HCT116 (cell line): ENCODE measurements around the gene GAS2L2. TPM values are rescaled to one million over a fixed set of nuclear protein-coding genes. Genes with fewer than 3 reads are reported as not detected.

Experiments used
- ATAC-seq: fragments of 200-7000 bp; cut with Tn5 transposase; 2 replicates; pipeline ENCODE4 v1.9.1; 2020; ENCODE audit warnings: mild to moderate bottlenecking, moderate library complexity
- BruUV-seq: library from RNA; stranded (reverse); fragments of 400-500 nt; replicated peaks from 2 replicates; lab custom pipeline; 2021; lab: Mats Ljungman, UMichigan
- CTCF ChIA-PET: fragments of 300-600 bp; sonication (Branson Sonifier 250); formaldehyde crosslinking; loops from one replicate; lab custom pipeline; 2021; ENCODE audit warnings: antibody characterized with exemption; lab: Charles Lee
- POLR2A ChIA-PET: fragments of 300-600, 350-600 bp; sonication (Branson Sonifier 250); formaldehyde crosslinking; loops from one replicate; lab custom pipeline; 2021; ENCODE audit warnings: antibody characterized with exemption; lab: Charles Lee
- RAD21 ChIA-PET, 2 experiments: fragments of 300-600 bp; sonication (Branson Sonifier 250); formaldehyde crosslinking; loops; one replicate each; lab custom pipeline; 2023; ENCODE audit warnings: low total read pairs in 2 of 2; ENCODE audit not compliant: uncharacterized antibody in 2 of 2, unreplicated experiment in 2 of 2, low non-redundant PET in 1 of 2; lab: Charles Lee
- DNase-seq: peaks from one replicate; pipeline ENCODE4 v3.0.0-alpha.2; 2010; ENCODE audit warnings: low read depth, low spot score
- H2AFZ ChIP-seq: fragments of 200-600 bp; shearing (Covaris generic), sonication (generic); 2 replicates; pipeline ENCODE4 v1.6.1; 2017; ENCODE audit warnings: low read depth, mixed run types, mixed read lengths, antibody characterized with exemption, low read length; ENCODE audit not compliant: poor library complexity, severe bottlenecking
- H3K27ac ChIP-seq: 2 replicates; pipeline ENCODE4 v1.5.1; 2012; ENCODE audit warnings: low read depth, low read length
- H3K27me3 ChIP-seq: fragments of 200-600 bp; sonication (generic); 2 replicates; pipeline ENCODE4 v1.6.1; 2016; ENCODE audit warnings: mixed run types, low read length, mixed read lengths; ENCODE audit not compliant: insufficient read depth
- H3K36me3 ChIP-seq, 2 experiments: fragments of 200-500 bp in 1 of 2; fragments of 200-600 bp in 1 of 2; sonication (Bioruptor generic) in 1 of 2; sonication (generic) in 1 of 2; 2 replicates each; pipeline versions ENCODE4 v1.5.1 to v1.6.1; 2014 to 2016; ENCODE audit warnings: low read length in 2 of 2, inconsistent platforms in 1 of 2, mixed read lengths in 1 of 2, mixed run types in 1 of 2; ENCODE audit not compliant: insufficient read depth in 2 of 2, control insufficient read depth in 1 of 2
- H3K4me1 ChIP-seq, 2 experiments: fragments of 200-600 bp in 1 of 2; sonication (generic) in 1 of 2; 2 replicates each; pipeline versions ENCODE4 v1.5.1 to v1.6.1; 2012 to 2017; ENCODE audit warnings: low read length in 2 of 2, inconsistent platforms in 1 of 2, mild to moderate bottlenecking in 1 of 2, mixed read lengths in 1 of 2, mixed run types in 1 of 2, moderate library complexity in 1 of 2; ENCODE audit not compliant: insufficient read depth in 2 of 2, control insufficient read depth in 1 of 2
- H3K4me2 ChIP-seq: fragments of 200-600 bp; sonication (generic); 2 replicates; pipeline ENCODE4 v1.6.1; 2017; ENCODE audit warnings: mixed run types, low read length, mixed read lengths
- H3K4me3 ChIP-seq, 2 experiments: fragments of 200-600 bp in 1 of 2; sonication (generic) in 1 of 2; replicated peaks in 1 of 2; 2 replicates each; pipeline ENCODE4 v1.5.1; 2011 to 2016; ENCODE audit warnings: low read length in 2 of 2, control low read depth in 1 of 2, low read depth in 1 of 2, mild to moderate bottlenecking in 1 of 2, mixed read lengths in 1 of 2, mixed run types in 1 of 2
- H3K79me2 ChIP-seq: fragments of 200-600 bp; sonication (generic); 2 replicates; pipeline ENCODE4 v1.6.1; 2017; ENCODE audit warnings: mild to moderate bottlenecking, mixed run types, low read length, moderate library complexity, mixed read lengths; ENCODE audit not compliant: insufficient read depth
- H3K9ac ChIP-seq: fragments of 200-600 bp; sonication (generic); 2 replicates; pipeline ENCODE4 v1.6.1; 2016; ENCODE audit warnings: low read length, mixed read lengths
- H3K9me2 ChIP-seq: fragments of 200-600 bp; sonication (generic), shearing (Covaris generic); 2 replicates; pipeline ENCODE4 v1.6.1; 2017; ENCODE audit warnings: mixed run types, mild to moderate bottlenecking, moderate library complexity; ENCODE audit not compliant: insufficient read depth
- H3K9me3 ChIP-seq, 2 experiments: fragments of 200-500 bp in 1 of 2; fragments of 200-600 bp in 1 of 2; sonication (Bioruptor generic) in 1 of 2; sonication (generic) in 1 of 2; 2 replicates each; pipeline ENCODE4 v1.6.1; 2014 to 2017; ENCODE audit warnings: low read length in 2 of 2, mixed read lengths in 2 of 2, inconsistent platforms in 1 of 2, low read depth in 1 of 2, mild to moderate bottlenecking in 1 of 2, mixed run types in 1 of 2, moderate library complexity in 1 of 2; ENCODE audit not compliant: control insufficient read depth in 1 of 2, insufficient read depth in 1 of 2
- H4K20me1 ChIP-seq: fragments of 200-600 bp; sonication (generic), shearing (Covaris generic); 2 replicates; pipeline ENCODE4 v1.6.1; 2017; ENCODE audit warnings: mixed run types, mild to moderate bottlenecking, moderate library complexity; ENCODE audit not compliant: insufficient read depth
- CEBPB ChIP-seq: IDR thresholded peaks from 2 replicates; pipeline ENCODE4 v1.6.1; 2012; ENCODE audit warnings: low read depth
- EZH2 ChIP-seq: fragments of 200-600 bp; sonication (generic); IDR thresholded peaks from 2 replicates; pipeline ENCODE4 v1.6.1; 2017; ENCODE audit warnings: antibody characterized with exemption, mixed run types
- EZH2phosphoT487 ChIP-seq: fragments of 200-600 bp; IDR thresholded peaks from 2 replicates; pipeline ENCODE4 v1.6.1; 2018; ENCODE audit warnings: antibody characterized with exemption, borderline replicate concordance
- FOSL1 ChIP-seq: IDR thresholded peaks from 2 replicates; pipeline ENCODE4 v1.6.1; 2012; ENCODE audit warnings: low read depth
- JUND ChIP-seq: IDR thresholded peaks from 2 replicates; pipeline ENCODE4 v1.6.1; 2012
- POLR2AphosphoS5 ChIP-seq: IDR thresholded peaks from 2 replicates; pipeline ENCODE4 v1.6.1; 2011; ENCODE audit warnings: mild to moderate bottlenecking, low read depth, low read length, moderate library complexity
- RAD21 ChIP-seq: IDR thresholded peaks from 2 replicates; pipeline ENCODE4 v1.6.1; 2012; ENCODE audit warnings: low read depth, mild to moderate bottlenecking
- SIN3A ChIP-seq: IDR thresholded peaks from 2 replicates; pipeline ENCODE4 v1.6.1; 2012; ENCODE audit warnings: low read depth
- SP1 ChIP-seq: IDR thresholded peaks from 2 replicates; pipeline ENCODE4 v1.6.1; 2012; ENCODE audit warnings: low read depth
- SRF ChIP-seq: IDR thresholded peaks from 2 replicates; pipeline ENCODE4 v1.6.1; 2012; ENCODE audit warnings: low read depth
- TCF7L2 ChIP-seq: IDR thresholded peaks from 2 replicates; pipeline ENCODE4 v1.7.0; 2011; ENCODE audit warnings: borderline replicate concordance, inconsistent platforms; ENCODE audit not compliant: insufficient read depth, insufficient read length; ENCODE audit errors: extremely low read depth
- YY1 ChIP-seq: IDR thresholded peaks from 2 replicates; pipeline ENCODE4 v1.6.1; 2011; ENCODE audit warnings: low read length, low read depth, moderate library complexity, mild to moderate bottlenecking; ENCODE audit not compliant: insufficient replicate concordance; ENCODE audit errors: extremely low read depth
- ZFX ChIP-seq: fragments of 450-650 bp; IDR thresholded peaks from 2 replicates; pipeline ENCODE4 v1.6.1; 2017
- ZNF274 ChIP-seq: fragments of 200-500 bp; sonication (Bioruptor generic); IDR thresholded peaks from 2 replicates; pipeline ENCODE4 v1.6.1; 2014; ENCODE audit warnings: mild to moderate bottlenecking, low read depth, low read length, inconsistent platforms
- intact Hi-C: fragments of 100-400 bp; cut with micrococcal nuclease; formaldehyde crosslinking; loops from 2 replicates; pipeline ENCODE4 v1.10.0; 2022
- total RNA-seq: library from RNA; stranded (reverse); gene quantifications from one replicate; pipeline ENCODE4 v1.2.1, GENCODE V29; 2021; ENCODE audit not compliant: unreplicated experiment
- TF ChIP-seq, protein P1 (sequence below): IDR thresholded peaks from 2 replicates; pipeline ENCODE4 v1.6.1; 2012
- TF ChIP-seq, protein P2 (sequence below): IDR thresholded peaks from 2 replicates; pipeline ENCODE4 v1.6.1; 2012
- TF ChIP-seq, protein P3 (sequence below): IDR thresholded peaks from 2 replicates; pipeline ENCODE4 v1.6.1; 2012; ENCODE audit warnings: low read depth
- TF ChIP-seq, protein P4 (sequence below): IDR thresholded peaks from 2 replicates; pipeline ENCODE4 v1.6.1; 2011; ENCODE audit warnings: mild to moderate bottlenecking, low read length, moderate library complexity; ENCODE audit not compliant: insufficient replicate concordance; ENCODE audit errors: extremely low read depth

Gene GAS2L2
- total RNA-seq, 1 experiment from 2014 or later, result not detected

DNA sequence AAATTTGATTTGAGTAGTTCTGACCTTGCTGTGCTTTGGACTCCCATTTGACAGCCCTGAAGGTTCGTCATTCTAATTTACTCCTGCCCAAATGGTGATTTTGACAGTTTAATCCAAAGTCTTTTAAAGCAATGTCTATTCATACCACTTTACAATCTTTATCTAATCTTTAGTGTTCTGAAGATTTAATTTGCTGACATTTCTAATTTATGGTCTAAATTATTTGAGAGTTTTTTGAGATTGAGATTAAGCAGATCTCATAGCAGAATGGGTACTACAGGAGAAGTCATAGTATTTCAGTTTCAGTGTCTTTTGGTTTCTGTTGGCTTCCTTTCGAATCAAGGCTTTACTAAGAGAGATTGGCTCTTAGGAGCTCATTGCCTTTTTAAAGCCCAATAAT, 54.2 kb downstream of the GAS2L2 start:
- Histone ChIP-seq H3K9ac (no peak overlapping the region), H3K9me3 (no peaks in the 10 kb centered on the region), H3K9me2 (no peaks in the 10 kb centered on the region), H3K36me3 (peaks cover 12 to 19% of the 10 kb centered on the region in 2 experiments; a peak in 2 of 4 replicates), H3K4me2 (no peak overlapping the region), H3K4me1 (no peaks in the 10 kb centered on the region), H4K20me1 (no peaks in the 10 kb centered on the region), H3K27me3 (no peaks in the 10 kb centered on the region), H3K27ac (no peak overlapping the region), H2AFZ (no peak overlapping the region), H3K4me3 (no peak overlapping the region), H3K79me2 (peaks cover 15% of the 10 kb centered on the region; the same call in 1 of the 2 replicates)
- no TSS peak for BruUV-seq
- DNase-seq (no peak), ATAC-seq (no peak)
- CTCF ChIA-PET, result no interaction called here
- intact Hi-C loops, result no loop called here
- RAD21 ChIA-PET, result no interaction called here
- no peak for TF ChIP-seq TCF7L2
- no peak for TF ChIP-seq SP1
- TF ChIP-seq, protein P1, sequence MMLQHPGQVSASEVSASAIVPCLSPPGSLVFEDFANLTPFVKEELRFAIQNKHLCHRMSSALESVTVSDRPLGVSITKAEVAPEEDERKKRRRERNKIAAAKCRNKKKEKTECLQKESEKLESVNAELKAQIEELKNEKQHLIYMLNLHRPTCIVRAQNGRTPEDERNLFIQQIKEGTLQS, result no peak
- TF ChIP-seq, protein P2, sequence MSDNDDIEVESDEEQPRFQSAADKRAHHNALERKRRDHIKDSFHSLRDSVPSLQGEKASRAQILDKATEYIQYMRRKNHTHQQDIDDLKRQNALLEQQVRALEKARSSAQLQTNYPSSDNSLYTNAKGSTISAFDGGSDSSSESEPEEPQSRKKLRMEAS, result no peak
- no peak for TF ChIP-seq FOSL1
- TF ChIP-seq YY1, result no peak
- no peak for TF ChIP-seq SRF
- no peak for TF ChIP-seq CEBPB
- no peak for TF ChIP-seq SIN3A
- TF ChIP-seq, protein P3, sequence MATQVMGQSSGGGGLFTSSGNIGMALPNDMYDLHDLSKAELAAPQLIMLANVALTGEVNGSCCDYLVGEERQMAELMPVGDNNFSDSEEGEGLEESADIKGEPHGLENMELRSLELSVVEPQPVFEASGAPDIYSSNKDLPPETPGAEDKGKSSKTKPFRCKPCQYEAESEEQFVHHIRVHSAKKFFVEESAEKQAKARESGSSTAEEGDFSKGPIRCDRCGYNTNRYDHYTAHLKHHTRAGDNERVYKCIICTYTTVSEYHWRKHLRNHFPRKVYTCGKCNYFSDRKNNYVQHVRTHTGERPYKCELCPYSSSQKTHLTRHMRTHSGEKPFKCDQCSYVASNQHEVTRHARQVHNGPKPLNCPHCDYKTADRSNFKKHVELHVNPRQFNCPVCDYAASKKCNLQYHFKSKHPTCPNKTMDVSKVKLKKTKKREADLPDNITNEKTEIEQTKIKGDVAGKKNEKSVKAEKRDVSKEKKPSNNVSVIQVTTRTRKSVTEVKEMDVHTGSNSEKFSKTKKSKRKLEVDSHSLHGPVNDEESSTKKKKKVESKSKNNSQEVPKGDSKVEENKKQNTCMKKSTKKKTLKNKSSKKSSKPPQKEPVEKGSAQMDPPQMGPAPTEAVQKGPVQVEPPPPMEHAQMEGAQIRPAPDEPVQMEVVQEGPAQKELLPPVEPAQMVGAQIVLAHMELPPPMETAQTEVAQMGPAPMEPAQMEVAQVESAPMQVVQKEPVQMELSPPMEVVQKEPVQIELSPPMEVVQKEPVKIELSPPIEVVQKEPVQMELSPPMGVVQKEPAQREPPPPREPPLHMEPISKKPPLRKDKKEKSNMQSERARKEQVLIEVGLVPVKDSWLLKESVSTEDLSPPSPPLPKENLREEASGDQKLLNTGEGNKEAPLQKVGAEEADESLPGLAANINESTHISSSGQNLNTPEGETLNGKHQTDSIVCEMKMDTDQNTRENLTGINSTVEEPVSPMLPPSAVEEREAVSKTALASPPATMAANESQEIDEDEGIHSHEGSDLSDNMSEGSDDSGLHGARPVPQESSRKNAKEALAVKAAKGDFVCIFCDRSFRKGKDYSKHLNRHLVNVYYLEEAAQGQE, result no peak
- no peak for TF ChIP-seq RAD21
- no peak for TF ChIP-seq POLR2AphosphoS5
- TF ChIP-seq, protein P4, sequence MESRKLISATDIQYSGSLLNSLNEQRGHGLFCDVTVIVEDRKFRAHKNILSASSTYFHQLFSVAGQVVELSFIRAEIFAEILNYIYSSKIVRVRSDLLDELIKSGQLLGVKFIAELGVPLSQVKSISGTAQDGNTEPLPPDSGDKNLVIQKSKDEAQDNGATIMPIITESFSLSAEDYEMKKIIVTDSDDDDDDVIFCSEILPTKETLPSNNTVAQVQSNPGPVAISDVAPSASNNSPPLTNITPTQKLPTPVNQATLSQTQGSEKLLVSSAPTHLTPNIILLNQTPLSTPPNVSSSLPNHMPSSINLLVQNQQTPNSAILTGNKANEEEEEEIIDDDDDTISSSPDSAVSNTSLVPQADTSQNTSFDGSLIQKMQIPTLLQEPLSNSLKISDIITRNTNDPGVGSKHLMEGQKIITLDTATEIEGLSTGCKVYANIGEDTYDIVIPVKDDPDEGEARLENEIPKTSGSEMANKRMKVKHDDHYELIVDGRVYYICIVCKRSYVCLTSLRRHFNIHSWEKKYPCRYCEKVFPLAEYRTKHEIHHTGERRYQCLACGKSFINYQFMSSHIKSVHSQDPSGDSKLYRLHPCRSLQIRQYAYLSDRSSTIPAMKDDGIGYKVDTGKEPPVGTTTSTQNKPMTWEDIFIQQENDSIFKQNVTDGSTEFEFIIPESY, result no peak
- no peak for TF ChIP-seq ZFX
- no peak for TF ChIP-seq JUND
- no peak for TF ChIP-seq EZH2phosphoT487
- no peak for TF ChIP-seq EZH2
- TF ChIP-seq ZNF274, result no peak
- POLR2A ChIA-PET, result no interaction called here
